ENCODE measurements around the gene GNRH2. TPM values are rescaled to one million over a fixed set of nuclear protein-coding genes. Genes with fewer than 3 reads are reported as not detected.
"Not testable (repeated sequence)": the region's sequence is repeated elsewhere in the genome, so short reads cannot be mapped to it uniquely, and the experiment has no call there.

GNRH2 gene
- total RNA-seq, 1 experiment from 2014 or later: not detected

DNA sequence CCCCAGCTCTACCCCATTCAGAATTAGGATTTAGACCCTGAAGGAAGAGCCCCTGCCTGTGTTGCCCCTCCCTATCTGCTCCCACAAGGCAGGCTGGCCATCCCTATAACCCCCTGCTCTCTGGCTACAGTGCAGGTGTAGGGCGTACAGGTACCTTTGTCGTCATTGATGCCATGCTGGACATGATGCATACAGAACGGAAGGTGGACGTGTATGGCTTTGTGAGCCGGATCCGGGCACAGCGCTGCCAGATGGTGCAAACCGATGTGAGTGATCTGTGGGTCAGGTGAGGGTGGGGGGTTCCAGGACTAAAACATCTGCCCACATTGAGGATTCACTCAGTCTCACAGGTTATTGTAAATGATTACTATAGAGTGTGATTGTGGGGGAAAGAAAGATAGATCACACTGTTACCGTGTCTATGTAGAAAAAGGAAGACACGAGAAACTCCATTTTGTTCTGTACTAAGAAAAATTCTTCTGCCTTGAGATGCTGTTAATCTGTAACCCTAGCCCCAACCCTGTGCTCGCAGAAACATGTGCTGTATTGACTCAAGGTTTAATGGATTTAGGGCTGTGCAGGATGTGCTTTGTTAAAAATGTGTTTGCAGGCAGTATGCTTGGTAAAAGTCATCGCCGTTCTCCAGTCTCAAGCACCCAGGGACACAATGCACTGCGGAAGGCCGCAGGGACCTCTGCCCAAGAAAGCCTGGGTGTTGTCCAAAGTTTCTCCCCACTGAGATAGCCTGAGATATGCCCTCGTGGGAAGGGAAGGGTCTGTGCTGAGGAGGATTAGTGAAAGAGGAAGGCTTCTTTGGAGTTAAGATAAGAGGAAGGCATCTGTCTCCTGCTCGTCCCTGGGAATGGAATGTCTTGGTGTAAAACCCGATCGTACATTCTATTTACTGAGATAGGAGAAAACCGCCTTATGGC, 20.6 kb upstream of the GNRH2 start:
- H3K27me3 ChIP-seq (replicated peaks); H3K4me3 ChIP-seq; H3K27ac ChIP-seq; DNase-seq (ENCODE audit: low read depth in 1 of 2, low spot score in 2 of 2); H3K9me3 ChIP-seq (replicated peaks); H3K4me1 ChIP-seq (replicated peaks): not testable (repeated sequence)
- H3K36me3 ChIP-seq: peaks cover 38% of the 10 kb centered on the region

- no peak for DNase-seq (ENCODE audit: low read depth in 1 of 2, low spot score in 2 of 2)
- Histone ChIP-seq H3K36me3 (peaks cover 58% of the 10 kb centered on the region), H3K27ac (no peak overlapping the region), H3K4me3 (no peak overlapping the region), H3K9me3 (replicated peaks) (no peaks in the 10 kb centered on the region), H3K27me3 (replicated peaks) (no peaks in the 10 kb centered on the region), H3K4me1 (replicated peaks) (no peaks in the 10 kb centered on the region)
Measured at GRCh38 chr20:3027987-3028386, 15.4 kb upstream of the GNRH2 start.

GRCh38 chr20:3031524-3032147, 11.8 kb upstream of the GNRH2 start:
- DNase-seq (ENCODE audit: low read depth in 1 of 2, low spot score in 2 of 2): no peak
- Histone ChIP-seq H3K9me3 (replicated peaks) (no peaks in the 10 kb centered on the region), H3K4me3 (no peak overlapping the region), H3K27ac (no peak overlapping the region), H3K4me1 (replicated peaks) (no peaks in the 10 kb centered on the region), H3K27me3 (replicated peaks) (no peaks in the 10 kb centered on the region), H3K36me3 (peaks cover 55% of the 10 kb centered on the region)

DNA sequence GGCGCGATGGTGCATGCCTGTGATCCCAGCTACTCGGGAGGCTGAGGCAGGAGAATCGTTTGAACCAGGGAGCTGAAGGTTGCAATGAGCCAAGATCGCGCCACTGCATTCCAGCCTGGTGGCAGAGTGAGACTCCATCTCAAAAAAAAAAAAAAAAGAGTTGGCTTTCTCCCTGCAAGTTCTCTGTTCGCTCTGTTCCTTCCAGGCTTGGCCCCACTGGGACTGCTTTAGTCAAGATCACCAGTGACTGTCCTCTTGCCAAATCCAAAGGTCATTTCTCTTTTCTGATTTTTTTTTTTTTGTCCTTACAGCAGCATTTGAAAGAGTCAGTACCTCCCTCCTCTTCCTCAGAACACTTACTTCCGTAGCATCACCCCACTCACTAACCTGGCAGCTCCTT, 10.8 kb upstream of the GNRH2 start:
- Histone ChIP-seq H3K27ac (no peak overlapping the region), H3K9me3 (replicated peaks) (no peaks in the 10 kb centered on the region), H3K36me3 (peaks cover 57% of the 10 kb centered on the region), H3K4me3 (no peak overlapping the region), H3K4me1 (replicated peaks) (no peaks in the 10 kb centered on the region), H3K27me3 (replicated peaks) (no peaks in the 10 kb centered on the region)
- DNase-seq (ENCODE audit: low read depth in 1 of 2, low spot score in 2 of 2): no peak

DNA sequence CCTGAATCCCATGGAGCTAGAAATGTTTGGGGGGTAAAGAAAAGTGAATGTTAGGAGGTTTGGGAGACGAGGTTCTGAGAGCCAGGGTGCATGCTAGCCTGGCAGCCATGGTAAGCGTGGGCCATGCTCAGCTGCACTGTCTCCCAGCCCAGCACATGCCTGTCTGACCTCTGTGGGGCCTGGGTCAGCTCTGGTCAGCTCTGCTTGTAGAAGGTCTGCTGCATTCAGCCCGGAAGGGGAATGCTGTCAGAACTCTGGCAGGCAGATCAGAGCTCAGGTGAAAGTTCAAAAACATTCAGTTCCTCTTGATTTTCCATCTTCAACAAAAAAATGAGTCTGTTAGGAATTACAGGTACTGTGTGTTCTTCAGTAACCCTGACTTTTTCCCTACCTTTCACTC, 5.8 kb upstream of the GNRH2 start:
- no peaks in the 10 kb centered on the region for H3K27me3 ChIP-seq (replicated peaks)
- DNase-seq (ENCODE audit: low read depth in 1 of 2, low spot score in 2 of 2): no peak
- H3K4me1 ChIP-seq (replicated peaks): no peaks in the 10 kb centered on the region
- H3K4me3 ChIP-seq: no peak overlapping the region
- H3K27ac ChIP-seq: no peak overlapping the region
- peaks cover 60% of the 10 kb centered on the region for H3K36me3 ChIP-seq
- no peaks in the 10 kb centered on the region for H3K9me3 ChIP-seq (replicated peaks)

GRCh38 chr20:3038454-3038853, 5.0 kb upstream of the GNRH2 start:
- no peak overlapping the region for H3K4me3 ChIP-seq
- no peaks in the 10 kb centered on the region for H3K9me3 ChIP-seq (replicated peaks)
- no peak overlapping the region for H3K27ac ChIP-seq
- H3K27me3 ChIP-seq (replicated peaks): no peaks in the 10 kb centered on the region
- DNase-seq (ENCODE audit: low read depth in 1 of 2, low spot score in 2 of 2): no peak
- no peaks in the 10 kb centered on the region for H3K4me1 ChIP-seq (replicated peaks)
- peaks cover 56% of the 10 kb centered on the region for H3K36me3 ChIP-seq

DNA sequence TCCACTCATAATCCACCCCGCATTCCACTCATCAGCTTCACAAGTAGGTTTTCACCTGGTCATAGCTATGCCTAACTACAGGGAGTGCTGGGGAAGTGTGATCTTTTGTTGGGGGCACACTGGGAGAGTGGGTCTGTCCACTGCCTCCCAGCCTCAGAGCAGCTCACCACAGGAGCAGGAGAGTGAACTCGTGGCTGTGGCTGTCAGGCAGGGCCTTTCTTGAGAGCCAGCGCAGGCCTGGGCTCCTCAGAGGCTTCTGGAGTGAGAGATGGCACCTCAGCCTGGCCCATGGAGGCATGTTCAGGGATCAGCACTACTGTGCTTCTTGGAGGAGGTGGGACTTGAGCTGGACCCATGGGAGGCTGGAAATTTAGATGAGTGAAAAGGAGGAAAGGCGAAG, 4.0 kb upstream of the GNRH2 start:
- Histone ChIP-seq H3K36me3 (peaks cover 56% of the 10 kb centered on the region), H3K4me1 (replicated peaks) (no peaks in the 10 kb centered on the region), H3K27me3 (replicated peaks) (no peaks in the 10 kb centered on the region), H3K4me3 (no peak overlapping the region), H3K27ac (no peak overlapping the region), H3K9me3 (replicated peaks) (no peaks in the 10 kb centered on the region)
- no peak for DNase-seq (ENCODE audit: low read depth in 1 of 2, low spot score in 2 of 2)

DNA sequence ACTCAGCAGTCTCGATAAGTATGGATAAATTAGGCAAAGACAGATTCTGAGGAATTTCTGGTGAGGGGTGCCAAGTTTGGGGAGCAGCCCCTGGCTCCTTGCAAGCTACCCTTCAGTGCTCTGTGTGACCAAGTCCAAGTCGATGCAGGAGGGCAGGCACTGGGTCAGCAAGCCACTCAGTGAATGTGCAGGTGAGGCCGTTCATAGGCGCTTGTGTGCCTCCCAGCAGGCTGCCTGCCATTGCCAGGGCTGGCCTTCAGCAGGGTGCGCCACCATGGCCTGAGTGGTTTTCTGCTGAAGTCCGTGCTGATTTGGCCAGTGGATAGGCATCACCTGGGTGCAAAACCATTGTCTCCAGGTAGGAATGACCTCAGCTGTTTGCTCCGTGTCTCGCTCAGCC, 3.3 kb upstream of the GNRH2 start:
- H3K27ac ChIP-seq: no peak overlapping the region
- DNase-seq (ENCODE audit: low read depth in 1 of 2, low spot score in 2 of 2): no peak
- H3K36me3 ChIP-seq: peaks cover 51% of the 10 kb centered on the region
- H3K4me3 ChIP-seq: no peak overlapping the region
- H3K4me1 ChIP-seq (replicated peaks): peaks cover 3% of the 10 kb centered on the region
- no peaks in the 10 kb centered on the region for H3K27me3 ChIP-seq (replicated peaks)
- H3K9me3 ChIP-seq (replicated peaks): no peaks in the 10 kb centered on the region

GRCh38 chr20:3041854-3042409, 1.5 kb upstream of the GNRH2 start:
- Histone ChIP-seq H3K36me3 (peaks cover 43% of the 10 kb centered on the region), H3K27me3 (replicated peaks) (no peaks in the 10 kb centered on the region), H3K27ac (no peak overlapping the region), H3K4me1 (replicated peaks) (peaks cover 10% of the 10 kb centered on the region), H3K4me3 (no peak overlapping the region), H3K9me3 (replicated peaks) (no peaks in the 10 kb centered on the region)
- no peak for DNase-seq (ENCODE audit: low read depth in 1 of 2, low spot score in 2 of 2)

DNA sequence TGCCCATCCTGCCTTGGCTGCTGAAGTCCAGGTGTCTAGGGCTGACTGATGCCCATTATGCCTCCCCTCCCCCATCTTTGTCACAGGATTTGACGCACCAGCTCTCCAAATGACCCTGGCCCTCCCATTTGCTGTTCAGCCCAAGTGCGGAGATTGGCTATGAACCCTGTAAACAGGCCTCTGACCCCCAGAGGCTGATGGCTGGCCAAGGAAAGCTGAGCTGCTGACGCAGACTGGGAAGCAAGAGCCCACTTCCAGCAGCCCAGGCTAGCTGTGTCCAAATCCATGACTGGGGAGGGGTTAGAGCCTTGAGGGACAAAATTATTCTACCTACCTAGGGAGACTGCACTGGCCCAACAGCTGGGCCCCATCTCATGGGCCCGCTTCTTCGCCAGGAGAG, 797 bp upstream of the GNRH2 start:
- Histone ChIP-seq H3K27ac (no peak overlapping the region), H3K36me3 (peaks cover 39% of the 10 kb centered on the region), H3K27me3 (replicated peaks) (no peaks in the 10 kb centered on the region), H3K9me3 (replicated peaks) (no peaks in the 10 kb centered on the region), H3K4me3 (no peak overlapping the region), H3K4me1 (replicated peaks) (peaks cover 12% of the 10 kb centered on the region)
- no peak for DNase-seq (ENCODE audit: low read depth in 1 of 2, low spot score in 2 of 2)

- no peak for DNase-seq (ENCODE audit: low read depth in 1 of 2, low spot score in 2 of 2)
- H3K27me3 ChIP-seq (replicated peaks): no peaks in the 10 kb centered on the region
- H3K27ac ChIP-seq: no peak overlapping the region; the same call in 1 of the 2 replicates
Measured at GRCh38 chr20:3044336-3044965, 1.0 kb downstream of the GNRH2 start.

GRCh38 chr20:3045042-3045815, 1.8 kb downstream of the GNRH2 start:
- H3K9me3 ChIP-seq (replicated peaks): no peaks in the 10 kb centered on the region
- peak overlapping the region; percentile 88 for H3K4me3 ChIP-seq
- peak overlapping the region; percentile 77 for H3K27ac ChIP-seq
- no peaks in the 10 kb centered on the region for H3K27me3 ChIP-seq (replicated peaks)
- DNase-seq (ENCODE audit: low read depth in 1 of 2, low spot score in 2 of 2): peak; percentile 81 to 89
- H3K36me3 ChIP-seq: peaks cover 41% of the 10 kb centered on the region
- peaks cover 12% of the 10 kb centered on the region for H3K4me1 ChIP-seq (replicated peaks)

More at GRCh38 chr20:3044336-3044965, 1.0 kb downstream of the GNRH2 start:
- Histone ChIP-seq H3K9me3 (replicated peaks) (no peaks in the 10 kb centered on the region), H3K4me1 (replicated peaks) (peaks cover 12% of the 10 kb centered on the region), H3K36me3 (peaks cover 44% of the 10 kb centered on the region), H3K4me3 (no peak overlapping the region)

All from SJSA1 (cell line).